NCI-H128 (cell line): ENCODE results near the gene MLLT6.

Source experiments
- DNase-seq: peaks from one replicate; lab custom pipeline; 2025; ENCODE audit not compliant: unreplicated experiment; lab: John Stamatoyannopoulos, UW

The MLLT6 gene

DNA sequence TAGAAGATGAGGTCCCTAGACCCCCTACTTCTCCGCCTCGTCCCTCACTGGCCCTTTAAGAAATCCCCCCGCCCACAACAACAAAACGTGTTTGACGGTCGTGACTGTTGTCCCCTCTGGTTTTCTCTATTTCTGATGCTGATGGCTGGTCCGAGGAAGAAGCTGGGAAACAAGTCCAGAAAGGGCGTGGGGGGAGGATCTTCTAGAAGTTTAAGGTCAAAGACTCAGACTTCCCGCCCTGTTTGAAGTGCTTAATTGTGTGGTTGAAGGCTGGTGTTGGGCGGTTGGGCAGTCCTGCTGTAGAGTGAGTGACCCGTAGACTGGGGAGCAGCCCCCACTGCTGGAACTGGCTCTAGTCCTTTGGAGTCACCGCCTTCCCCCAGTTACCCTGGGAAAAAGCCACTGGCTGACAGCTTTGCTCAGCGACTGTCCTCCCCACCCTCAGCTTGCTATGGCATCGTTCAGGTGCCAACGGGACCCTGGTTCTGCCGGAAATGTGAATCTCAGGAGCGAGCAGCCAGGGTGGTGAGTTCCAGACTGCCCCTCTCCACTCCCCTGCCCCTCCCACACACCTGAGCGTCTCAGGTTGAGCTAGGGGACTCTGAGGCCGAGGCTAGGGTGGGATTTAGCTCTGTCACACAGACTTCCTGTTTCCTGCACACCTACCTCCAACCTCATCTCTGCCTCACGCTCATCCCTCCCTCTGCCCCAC is 1.6 kb downstream of the MLLT6 start:
- DNase-seq = no peak

DNA sequence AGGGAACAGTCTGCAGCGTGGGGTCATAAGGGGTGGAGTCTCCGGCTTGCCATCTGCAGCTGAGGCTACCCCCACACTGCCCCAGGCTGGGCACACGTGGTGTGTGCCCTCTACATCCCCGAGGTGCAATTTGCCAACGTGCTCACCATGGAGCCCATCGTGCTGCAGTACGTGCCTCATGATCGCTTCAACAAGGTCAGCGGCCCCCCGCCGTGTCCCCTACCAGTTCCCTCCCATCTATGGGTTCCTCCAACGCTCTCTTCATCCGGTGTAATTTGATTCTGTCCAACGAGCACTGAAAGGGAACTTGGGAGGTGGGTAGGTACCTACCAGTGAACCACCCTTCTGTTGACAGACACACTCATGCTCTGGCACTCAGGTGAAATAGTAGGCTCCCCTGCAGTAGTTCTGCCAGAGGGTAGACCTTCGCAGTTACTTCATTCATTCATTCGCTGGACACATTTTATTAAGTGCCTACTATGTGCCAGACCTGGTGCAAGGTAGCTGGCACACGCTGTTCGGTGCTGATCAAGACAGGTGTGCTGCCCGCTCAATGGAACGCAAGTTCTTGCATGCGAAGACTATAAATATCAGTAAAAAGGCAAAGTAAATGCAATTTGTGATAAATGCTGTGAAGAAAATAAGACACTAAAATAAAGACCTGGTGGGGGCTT is 2.7 kb downstream of the MLLT6 start:
- DNase-seq = no peak

- DNase-seq = no peak
Observed at GRCh38 chr17:38709104-38709820, 4.2 kb downstream of the MLLT6 start.

DNA sequence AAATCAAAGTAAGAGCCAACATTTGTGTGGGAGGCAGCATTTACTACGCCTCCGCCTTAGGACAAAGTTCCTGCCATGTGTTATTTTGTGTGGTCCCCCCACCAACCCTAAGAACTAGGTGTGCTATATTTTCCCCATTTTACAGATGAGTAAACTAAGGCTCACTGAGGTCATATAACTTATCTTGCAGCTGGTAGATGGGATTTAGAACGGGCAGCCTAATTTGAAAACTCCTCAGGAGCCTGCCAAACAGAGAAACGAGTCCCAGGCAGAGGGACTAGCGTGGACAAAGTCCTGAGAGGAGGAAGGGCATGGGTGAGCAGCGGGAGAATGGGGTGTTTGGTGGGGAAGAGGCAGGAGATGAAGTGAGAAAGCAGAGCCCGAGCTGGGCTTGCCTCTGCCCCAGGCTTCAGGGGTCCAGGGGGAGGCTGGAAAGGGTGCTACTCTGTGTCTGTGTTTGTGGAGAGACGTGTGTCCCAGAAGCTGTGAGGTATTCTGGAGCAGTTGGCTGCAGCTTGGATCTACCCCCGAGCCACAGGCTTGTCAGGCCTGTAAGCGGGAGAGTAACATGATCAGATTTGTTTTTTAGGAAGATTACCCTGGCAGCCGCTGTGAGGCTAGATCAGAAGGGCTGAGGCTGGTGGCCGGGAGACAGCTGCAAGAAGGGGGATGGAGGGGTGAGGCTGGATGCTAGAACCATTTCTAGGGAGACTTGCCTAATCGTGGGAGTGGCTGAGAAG is 5.0 kb downstream of the MLLT6 start:
- DNase-seq = no peak

- no peak for DNase-seq
Observed at GRCh38 chr17:38710604-38710962, 5.5 kb downstream of the MLLT6 start.

DNA sequence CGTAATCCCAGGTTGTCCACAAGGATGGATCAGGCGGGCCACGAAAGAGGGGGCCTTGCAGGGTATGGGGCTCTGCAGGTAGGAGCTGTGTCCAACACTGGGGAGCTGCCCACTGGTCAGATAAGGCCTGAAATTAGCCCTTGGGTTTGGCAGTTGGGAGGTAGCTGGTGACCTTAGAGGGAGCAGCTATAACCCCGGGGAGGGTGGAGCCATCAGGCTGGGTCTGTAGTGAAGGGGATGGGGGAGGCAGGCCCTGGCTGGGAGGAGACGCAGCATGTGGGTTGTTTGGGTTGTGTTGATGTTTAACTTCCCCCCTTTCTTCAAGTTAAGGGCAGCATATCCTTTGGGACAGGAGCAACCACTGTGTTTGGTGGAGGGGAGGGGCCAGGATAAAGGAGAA is 5.9 kb downstream of the MLLT6 start:
- no peak for DNase-seq

GRCh38 chr17:38711792-38712571 is 6.9 kb downstream of the MLLT6 start:
- DNase-seq = no peak

GRCh38 chr17:38712593-38712992 is 7.5 kb downstream of the MLLT6 start:
- no peak for DNase-seq

DNA sequence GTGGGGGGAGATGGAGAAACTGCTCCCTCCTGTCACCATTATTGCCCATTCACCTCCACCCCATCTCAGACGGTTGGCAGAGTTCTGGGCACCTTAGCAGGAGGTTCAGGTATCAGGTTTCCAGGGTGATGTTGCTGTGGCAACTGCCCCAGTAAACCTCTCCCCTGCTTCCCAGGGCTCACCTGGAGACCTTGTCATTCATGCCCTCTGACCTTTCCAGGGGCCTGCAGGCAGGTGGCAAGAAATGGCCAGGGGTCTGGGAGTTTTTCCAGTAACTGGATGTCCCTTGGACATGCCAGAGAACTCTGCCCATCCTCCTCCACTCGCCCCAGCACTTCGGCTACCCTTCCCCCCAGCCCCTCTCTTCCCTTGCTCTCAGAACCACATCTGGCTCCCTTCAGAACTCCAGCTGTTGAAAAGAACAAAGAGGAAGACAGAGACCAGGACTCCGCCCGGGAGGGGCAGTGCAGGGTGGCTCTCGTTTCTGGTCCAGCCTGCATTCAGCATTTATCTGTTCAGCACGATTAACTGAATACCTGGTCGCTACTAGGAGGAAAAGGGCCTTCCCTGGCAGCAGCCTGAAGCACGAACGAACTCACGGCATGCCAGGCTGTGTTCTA is 8.5 kb downstream of the MLLT6 start:
- no peak for DNase-seq

GRCh38 chr17:38715216-38715943 is 10.3 kb downstream of the MLLT6 start:
- DNase-seq = no peak

DNA sequence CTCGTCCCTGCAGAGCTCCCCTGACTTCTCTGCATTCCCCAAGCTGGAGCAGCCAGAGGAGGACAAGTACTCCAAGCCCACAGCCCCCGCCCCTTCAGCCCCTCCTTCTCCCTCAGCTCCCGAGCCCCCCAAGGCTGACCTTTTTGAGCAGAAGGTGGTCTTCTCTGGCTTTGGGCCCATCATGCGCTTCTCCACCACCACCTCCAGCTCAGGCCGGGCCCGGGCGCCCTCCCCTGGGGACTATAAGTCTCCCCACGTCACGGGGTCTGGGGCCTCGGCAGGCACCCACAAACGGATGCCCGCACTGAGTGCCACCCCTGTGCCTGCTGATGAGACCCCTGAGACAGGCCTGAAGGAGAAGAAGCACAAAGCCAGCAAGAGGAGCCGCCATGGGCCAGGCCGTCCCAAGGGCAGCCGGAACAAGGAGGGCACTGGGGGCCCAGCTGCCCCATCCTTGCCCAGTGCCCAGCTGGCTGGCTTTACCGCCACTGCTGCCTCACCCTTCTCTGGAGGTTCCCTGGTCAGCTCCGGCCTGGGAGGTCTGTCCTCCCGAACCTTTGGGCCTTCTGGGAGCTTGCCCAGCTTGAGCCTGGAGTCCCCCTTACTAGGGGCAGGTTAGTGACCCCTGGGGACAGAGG is 11.4 kb downstream of the MLLT6 start:
- DNase-seq = no peak

GRCh38 chr17:38717139-38717745 is 12.2 kb downstream of the MLLT6 start:
- no peak for DNase-seq

GRCh38 chr17:38719289-38719942 is 14.3 kb downstream of the MLLT6 start:
- DNase-seq = no peak

DNA sequence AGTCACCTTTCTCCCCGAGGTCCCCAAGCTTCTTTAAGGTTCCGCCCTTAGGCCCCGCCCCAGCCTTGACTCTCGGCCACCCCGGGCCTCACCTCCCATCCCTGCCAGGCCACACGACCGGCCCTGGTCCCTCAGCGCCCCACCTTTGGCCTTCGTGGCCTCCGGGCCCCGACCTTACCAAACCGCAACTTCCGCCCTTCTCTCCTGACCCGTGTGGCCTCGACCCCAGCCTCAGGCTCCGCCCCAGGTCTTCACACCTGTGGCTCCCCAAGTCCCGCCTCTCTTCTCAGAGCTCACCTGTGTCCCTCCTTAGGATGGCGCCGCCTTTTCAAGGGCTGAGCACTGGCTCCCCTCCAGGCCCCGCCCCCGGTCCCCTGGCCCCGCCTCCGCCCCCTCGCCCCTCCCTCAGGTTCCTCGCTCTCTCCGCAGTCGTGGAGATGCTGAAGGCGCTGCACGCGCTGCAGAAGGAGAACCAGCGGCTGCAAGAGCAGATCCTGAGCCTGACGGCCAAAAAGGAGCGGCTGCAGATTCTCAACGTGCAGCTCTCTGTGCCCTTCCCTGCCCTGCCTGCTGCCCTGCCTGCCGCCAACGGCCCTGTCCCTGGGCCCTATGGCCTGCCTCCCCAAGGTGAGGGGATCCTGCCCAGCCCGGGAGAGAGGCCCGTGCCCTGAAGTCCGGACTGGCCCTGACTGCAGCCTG is 15.0 kb downstream of the MLLT6 start:
- DNase-seq = no peak

DNA sequence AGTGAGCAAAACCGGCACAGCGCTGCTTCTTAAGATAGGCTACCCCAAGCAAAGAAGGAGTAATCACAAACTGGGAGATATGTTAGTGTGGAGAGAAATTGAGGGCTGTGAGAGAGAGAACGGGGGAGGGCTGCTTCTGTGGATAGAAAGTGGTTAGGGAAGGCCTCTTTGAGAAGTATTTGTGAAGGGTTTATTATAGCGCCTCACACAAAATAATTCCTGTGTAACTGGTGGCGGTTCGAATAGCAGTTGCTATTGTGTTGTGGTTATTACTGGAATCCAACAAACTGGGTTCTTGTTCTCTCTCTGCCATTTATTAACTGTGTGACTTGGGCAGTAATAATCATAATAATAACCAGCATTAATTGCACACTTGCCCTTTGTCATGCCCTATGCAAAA is 15.9 kb downstream of the MLLT6 start:
- DNase-seq = no peak

GRCh38 chr17:38721802-38722201 is 16.7 kb downstream of the MLLT6 start:
- DNase-seq = no peak

GRCh38 chr17:38724337-38724988 is 19.4 kb downstream of the MLLT6 start:
- DNase-seq = no peak
